B cell (primary cell): ENCODE data around the gene TPST1. TPM values are rescaled to one million over a fixed set of nuclear protein-coding genes. Genes with fewer than 3 reads are reported as not detected.

Experiments
- ATAC-seq: fragments of 200-7000 bp; cut with Tn5 transposase; one replicate; pipeline ENCODE4 v1.10.0; 2021; ENCODE audit warnings: low read depth, mild to moderate bottlenecking, moderate number of reproducible peaks, moderate library complexity
- CTCF ChIA-PET: fragments of 350-600 bp; sonication (Branson Sonifier 250); formaldehyde crosslinking; loops from one replicate; lab custom pipeline; 2021; ENCODE audit warnings: antibody characterized with exemption, inconsistent platforms; lab: Charles Lee
- POLR2A ChIA-PET: fragments of 350-600 bp; sonication (Branson Sonifier 250); formaldehyde crosslinking; loops from one replicate; lab custom pipeline; 2021; ENCODE audit warnings: antibody characterized with exemption; lab: Charles Lee
- DNase-seq: peaks from one replicate; pipeline ENCODE4 v3.0.0; 2013
- H2AFZ ChIP-seq: 2 replicates; pipeline ENCODE4 v1.6.1; 2012; ENCODE audit warnings: mild to moderate bottlenecking, low read depth, low read length; ENCODE audit not compliant: insufficient read depth, poor library complexity, severe bottlenecking
- H3K27ac ChIP-seq, 2 donors: 1 replicate in 1 of 2; 2 replicates in 1 of 2; pipeline ENCODE4 v1.5.1; 2012 to 2013; ENCODE audit warnings: low read length in 2 of 2, mild to moderate bottlenecking in 2 of 2, moderate library complexity in 1 of 2
- H3K27me3 ChIP-seq, 4 experiments: fragments of 200-600 bp in 1 of 4; sonication (generic) in 1 of 4; replicated peaks in 1 of 4; 1 replicate in 2 of 4; 2 replicates in 2 of 4; pipeline versions ENCODE4 v1.6.1 to v1.7.0; 2013 to 2016; ENCODE audit warnings: low read length in 3 of 4, mild to moderate bottlenecking in 2 of 4, mixed read lengths in 1 of 4, moderate library complexity in 1 of 4; ENCODE audit not compliant: insufficient read depth in 4 of 4, control insufficient read depth in 3 of 4; ENCODE audit errors: control extremely low read depth in 1 of 4
- H3K36me3 ChIP-seq, 2 experiments: replicated peaks in 1 of 2; 1 replicate in 1 of 2; 2 replicates in 1 of 2; pipeline versions ENCODE4 v1.6.1 to v1.7.1; 2013; ENCODE audit warnings: low read length in 1 of 2; ENCODE audit not compliant: insufficient read depth in 2 of 2, control insufficient read depth in 1 of 2; ENCODE audit errors: control extremely low read depth in 1 of 2, extremely low read depth in 1 of 2
- H3K4me1 ChIP-seq, 2 donors: fragments of 200-600 bp in 1 of 2; sonication (generic) in 1 of 2; 1 replicate in 1 of 2; 2 replicates in 1 of 2; pipeline versions ENCODE4 v1.5.1 to v1.6.1; 2013 to 2017; ENCODE audit warnings: low read length in 2 of 2; ENCODE audit not compliant: control insufficient read depth in 2 of 2, insufficient read depth in 2 of 2
- H3K4me2 ChIP-seq: replicated peaks from 2 replicates; pipeline ENCODE3; 2012; ENCODE audit warnings: mild to moderate bottlenecking, low read depth, low read length; ENCODE audit not compliant: poor library complexity, severe bottlenecking
- H3K4me3 ChIP-seq, 5 experiments: fragments of 200-600 bp in 1 of 5; sonication (generic) in 1 of 5; 1 replicate in 3 of 5; 2 replicates in 2 of 5; pipeline versions ENCODE4 v1.5.1 to v1.7.0; 2011 to 2016; ENCODE audit warnings: low read length in 4 of 5, mild to moderate bottlenecking in 4 of 5, low read depth in 2 of 5, control low read depth in 1 of 5, moderate library complexity in 1 of 5; ENCODE audit not compliant: insufficient read depth in 1 of 5; ENCODE audit errors: control extremely low read depth in 1 of 5, extremely low read depth in 1 of 5
- H3K79me2 ChIP-seq: fragments of 200-600 bp; sonication (generic); one replicate; pipeline ENCODE4 v1.6.0; 2016; ENCODE audit warnings: low read length; ENCODE audit not compliant: control insufficient read depth, insufficient read depth
- H3K9ac ChIP-seq: fragments of 200-600 bp; sonication (generic); 2 replicates; pipeline ENCODE4 v1.6.1; 2017; ENCODE audit warnings: mild to moderate bottlenecking, low read length, moderate library complexity
- H3K9me3 ChIP-seq, 3 donors: one replicate each; pipeline versions ENCODE4 v1.6.1 to v1.7.1; 2013; ENCODE audit warnings: low read length in 2 of 3; ENCODE audit not compliant: control insufficient read depth in 2 of 3, insufficient read depth in 1 of 3; ENCODE audit errors: control extremely low read depth in 1 of 3
- H4K20me1 ChIP-seq: 2 replicates; pipeline ENCODE4 v1.6.0; 2012; ENCODE audit warnings: mild to moderate bottlenecking, low read length; ENCODE audit not compliant: insufficient read depth, control insufficient read depth, poor library complexity, severe bottlenecking
- H3K27ac Mint-ChIP-seq: one replicate; pipeline ENCODE4 v1.8.0; 2021; ENCODE audit warnings: mixed read lengths
- H3K27me3 Mint-ChIP-seq: one replicate; pipeline ENCODE4 v1.8.0; 2021; ENCODE audit warnings: mixed read lengths
- H3K4me1 Mint-ChIP-seq: one replicate; pipeline ENCODE4 v1.8.0; 2021; ENCODE audit warnings: mixed read lengths
- H3K4me3 Mint-ChIP-seq: one replicate; pipeline ENCODE4 v1.8.0; 2021; ENCODE audit warnings: mixed read lengths
- H3K9me3 Mint-ChIP-seq: one replicate; pipeline ENCODE4 v1.8.0; 2022; ENCODE audit warnings: mixed read lengths; ENCODE audit not compliant: insufficient read depth
- CTCF ChIP-seq: fragments of 200-600 bp; IDR thresholded peaks from one replicate; pipeline ENCODE4 v1.8.0; 2022; ENCODE audit warnings: antibody characterized with exemption, mild to moderate bottlenecking
- EZH2 ChIP-seq: IDR thresholded peaks from 2 replicates; pipeline ENCODE4 v1.6.1; 2012; ENCODE audit warnings: borderline replicate concordance, low read depth, mild to moderate bottlenecking, moderate library complexity, low read length; ENCODE audit not compliant: insufficient read depth, poor library complexity, severe bottlenecking
- WGBS: methylation state at CpG from one replicate; pipeline ENCODE4 v1.1.5; 2013; ENCODE audit warnings: missing lambda C conversion rate; ENCODE audit not compliant: insufficient coverage; 5-methylcytosine and 5-hydroxymethylcytosine counted together
- intact Hi-C: fragments of 100-400 bp; cut with micrococcal nuclease; formaldehyde crosslinking; loops from one replicate; pipeline ENCODE4 v1.10.0; 2022
- polyA plus RNA-seq: library from polyadenylated mRNA; depleted of rRNA; stranded (reverse); fragments of >200 nt; gene quantifications from 2 replicates; pipeline ENCODE4 v1.2.3, GENCODE V29; 2012
- total RNA-seq, 2 donors: library from RNA; stranded (reverse); fragments of 120-200 nt in 1 of 2; gene quantifications; 1 replicate in 1 of 2; 2 replicates in 1 of 2; pipeline versions ENCODE4 v1.2.3 to v1.2.4, GENCODE V29; 2013 to 2022

The TPST1 gene
- total and polyA plus RNA-seq, 2 donors (not counting 1 experiment from before 2014, with no cell fraction given): 13.0 to 17.0 TPM

DNA sequence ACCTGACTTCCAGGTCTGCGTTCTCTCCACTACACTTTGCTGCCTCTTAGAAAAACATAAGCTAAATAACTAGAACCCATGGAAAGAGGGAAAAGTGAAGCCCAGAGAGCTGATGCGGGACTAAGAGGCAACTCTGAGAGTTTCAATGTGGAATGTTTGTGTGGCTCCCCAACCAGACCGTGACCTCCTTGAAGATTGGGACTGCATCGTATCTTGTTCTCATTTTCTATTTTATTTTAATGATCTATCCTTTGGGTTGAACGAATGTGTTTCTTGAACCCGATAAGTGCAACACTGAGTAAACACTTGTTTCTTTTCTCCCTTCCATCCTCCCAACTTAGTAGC, 77.4 kb downstream of the TPST1 start:
- H3K9ac ChIP-seq: no peak overlapping the region
- intact Hi-C loops: no loop called here
- peaks cover 8% of the 10 kb centered on the region for H3K79me2 ChIP-seq
- H2AFZ ChIP-seq: no peak overlapping the region
- H3K27ac ChIP-seq: no peak overlapping the region
- POLR2A ChIA-PET: no interaction called here
- Mint-ChIP-seq H3K4me1 (peaks cover 9% of the 10 kb centered on the region), H3K27me3 (no peaks in the 10 kb centered on the region), H3K27ac (no peak overlapping the region), H3K4me3 (no peak overlapping the region), H3K9me3 (no peaks in the 10 kb centered on the region)
- no peak for TF ChIP-seq EZH2
- TF ChIP-seq CTCF: no peak
- H4K20me1 ChIP-seq: peaks cover 4% of the 10 kb centered on the region
- H3K36me3 ChIP-seq: no peaks in the 10 kb centered on the region
- H3K9me3 ChIP-seq: no peaks in the 10 kb centered on the region
- H3K4me3 ChIP-seq: no peak overlapping the region
- 100% methylated on average over 2 of the region's 6 CpGs for WGBS
- no peak overlapping the region for H3K4me2 ChIP-seq
- CTCF ChIA-PET: no interaction called here
- ATAC-seq: no peak
- H3K27me3 ChIP-seq: no peaks in the 10 kb centered on the region
- no peaks in the 10 kb centered on the region for H3K4me1 ChIP-seq
- no peak for DNase-seq

DNA sequence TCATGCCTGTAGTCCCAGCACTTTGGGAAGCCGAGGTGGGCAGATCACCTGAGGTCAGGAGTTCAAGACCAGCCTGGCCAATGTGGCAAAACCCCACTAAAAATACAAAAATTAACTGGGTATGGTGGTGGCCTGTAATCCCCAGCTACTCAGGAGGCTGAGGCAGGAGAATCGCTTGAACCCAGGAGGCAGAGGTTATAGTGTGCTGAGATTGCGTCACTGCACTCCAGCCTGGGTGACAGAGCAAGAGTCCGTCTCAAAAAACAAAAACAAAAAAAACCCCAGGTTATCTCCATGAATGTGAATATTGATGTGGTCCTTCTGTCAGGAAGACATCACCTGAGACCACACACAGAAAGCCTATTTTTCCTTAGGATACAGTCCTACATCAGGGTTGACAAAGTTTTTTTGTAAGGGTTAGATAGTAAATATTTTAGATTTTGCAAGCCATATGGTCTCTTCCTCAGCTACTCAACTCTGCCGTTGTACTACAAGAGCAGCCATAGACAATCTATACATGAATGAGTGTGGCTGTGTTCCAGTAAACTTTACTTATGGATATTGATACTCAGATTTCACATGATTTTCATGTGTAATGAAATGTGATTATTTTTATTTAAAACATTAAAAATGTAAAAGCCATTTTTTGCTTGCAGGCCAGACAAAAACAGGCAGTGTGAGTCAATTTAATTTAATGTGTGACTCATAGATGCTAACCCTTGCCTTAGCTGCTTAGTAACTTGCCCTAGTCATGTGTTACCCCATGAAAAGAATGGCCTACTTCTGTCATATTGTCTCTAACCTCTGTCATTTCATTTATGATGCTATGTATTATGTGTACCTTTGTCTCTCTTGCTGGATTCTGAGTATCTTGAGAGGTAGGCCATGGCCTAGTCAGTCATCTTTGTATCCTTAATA, 78.1 kb downstream of the TPST1 start:
- POLR2A ChIA-PET: no interaction called here
- no peaks in the 10 kb centered on the region for H3K27me3 Mint-ChIP-seq
- WGBS: 100% methylated on average over 1 of the region's 5 CpGs
- H3K79me2 ChIP-seq: peaks cover 5% of the 10 kb centered on the region
- no peak overlapping the region for H3K27ac ChIP-seq
- no peak overlapping the region for H3K27ac Mint-ChIP-seq
- no peak overlapping the region for H3K4me3 ChIP-seq
- no peak overlapping the region for H3K9ac ChIP-seq
- no peaks in the 10 kb centered on the region for H3K9me3 ChIP-seq
- H3K27me3 ChIP-seq: no peaks in the 10 kb centered on the region
- peaks cover 9% of the 10 kb centered on the region for H3K4me1 Mint-ChIP-seq
- no peak overlapping the region for H3K4me3 Mint-ChIP-seq
- no peaks in the 10 kb centered on the region for H3K4me1 ChIP-seq
- peaks cover 4% of the 10 kb centered on the region for H4K20me1 ChIP-seq
- H3K9me3 Mint-ChIP-seq: no peaks in the 10 kb centered on the region
- no peak for ATAC-seq
- H2AFZ ChIP-seq: no peak overlapping the region
- DNase-seq: no peak
- TF ChIP-seq CTCF (no peak), EZH2 (no peak)
- intact Hi-C loops: no loop called here
- CTCF ChIA-PET: no interaction called here
- no peak overlapping the region for H3K4me2 ChIP-seq
- no peaks in the 10 kb centered on the region for H3K36me3 ChIP-seq
